ENCODE results near the gene RBAK. TPM values are rescaled to one million over a fixed set of nuclear protein-coding genes. Genes with fewer than 3 reads are reported as not detected.
"Not testable (repeated sequence)": the region's sequence is repeated elsewhere in the genome, so short reads cannot be mapped to it uniquely, and the experiment has no call there.

The RBAK gene
- total RNA-seq, 1 experiment from 2014 or later: 16.2 TPM

DNA sequence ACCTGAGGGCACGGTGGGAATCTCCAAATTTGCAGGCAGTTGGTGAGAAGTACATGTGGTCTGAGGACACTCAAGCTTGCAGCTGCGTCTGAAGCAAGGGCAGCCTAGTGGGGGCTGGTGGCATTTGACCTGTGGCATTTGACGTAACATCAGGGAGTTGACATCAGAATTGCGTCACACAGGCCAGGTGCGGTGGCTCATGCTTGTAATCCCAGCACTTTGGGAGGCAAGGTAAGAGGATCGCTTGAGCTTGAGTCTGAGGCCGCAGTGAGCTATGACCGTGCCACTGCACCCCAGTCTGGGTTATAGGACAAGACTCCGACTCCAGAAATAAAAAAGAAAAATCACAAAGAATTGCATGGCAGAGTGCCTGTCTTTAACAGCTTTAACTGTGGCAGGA is 25.6 kb upstream of the RBAK start:
- no peaks in the 10 kb centered on the region for H3K27me3 ChIP-seq (ENCODE audit: insufficient read depth, low read length)
- H2AFZ ChIP-seq (ENCODE audit: low read depth, low read length, poor library complexity, severe bottlenecking): no peak overlapping the region
- ChIA-PET POLR2A (no interaction called here), CTCF (no interaction called here), RAD21 (ENCODE audit: low non-redundant PET in 1 of 2, low total read pairs in 2 of 2, uncharacterized antibody in 2 of 2, unreplicated experiment in 2 of 2) (no interaction called here)
- H3K79me2 ChIP-seq (ENCODE audit: insufficient read depth, low read length): no peaks in the 10 kb centered on the region
- H3K4me3 ChIP-seq (replicated peaks in 1 of 2; ENCODE audit: low read depth in 1 of 2, low read length in 2 of 2): no peak overlapping the region
- DNase-seq (ENCODE audit: low read depth, low spot score): no peak
- H3K4me1 ChIP-seq (ENCODE audit: control insufficient read depth in 1 of 2, insufficient read depth in 2 of 2, low read length in 2 of 2): no peaks in the 10 kb centered on the region
- ATAC-seq: no peak
- H3K36me3 ChIP-seq (ENCODE audit: control insufficient read depth in 1 of 2, insufficient read depth in 2 of 2, low read length in 2 of 2): peaks cover 0 to 3% of the 10 kb centered on the region in 2 experiments; a peak in 1 of 4 replicates
- intact Hi-C loops (cut with micrococcal nuclease): no loop called here
- TF ChIP-seq RAD21 (IDR thresholded peaks at IDR 0.05; ENCODE audit: low read depth) (no peak), POLR2A (IDR thresholded peaks at IDR 0.05; ENCODE audit: borderline replicate concordance, extremely low read depth, insufficient read depth, insufficient read length) (no peak), EGR1 (IDR thresholded peaks at IDR 0.05; ENCODE audit: low read depth) (no peak), CEBPB (IDR thresholded peaks at IDR 0.05; ENCODE audit: low read depth) (no peak), ZNF274 (IDR thresholded peaks at IDR 0.05; ENCODE audit: low read depth, low read length) (no peak), ZFX (IDR thresholded peaks at IDR 0.05) (no peak), EZH2 (IDR thresholded peaks at IDR 0.05) (no peak)
- TF ChIP-seq, protein P1, sequence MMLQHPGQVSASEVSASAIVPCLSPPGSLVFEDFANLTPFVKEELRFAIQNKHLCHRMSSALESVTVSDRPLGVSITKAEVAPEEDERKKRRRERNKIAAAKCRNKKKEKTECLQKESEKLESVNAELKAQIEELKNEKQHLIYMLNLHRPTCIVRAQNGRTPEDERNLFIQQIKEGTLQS (IDR thresholded peaks at IDR 0.05): no peak
- H3K27ac ChIP-seq (ENCODE audit: low read depth, low read length): no peak overlapping the region
- no peak overlapping the region for H3K4me2 ChIP-seq (ENCODE audit: low read length)
- H3K9me2 ChIP-seq (ENCODE audit: insufficient read depth): no peaks in the 10 kb centered on the region
- no peak overlapping the region for H3K9ac ChIP-seq (ENCODE audit: low read length)
- no TSS peak for BruUV-seq (replicated peaks)
- H4K20me1 ChIP-seq (ENCODE audit: insufficient read depth): no peaks in the 10 kb centered on the region
- H3K9me3 ChIP-seq (ENCODE audit: control insufficient read depth in 1 of 2, insufficient read depth in 1 of 2, low read depth in 1 of 2, low read length in 2 of 2): no peaks in the 10 kb centered on the region

DNA sequence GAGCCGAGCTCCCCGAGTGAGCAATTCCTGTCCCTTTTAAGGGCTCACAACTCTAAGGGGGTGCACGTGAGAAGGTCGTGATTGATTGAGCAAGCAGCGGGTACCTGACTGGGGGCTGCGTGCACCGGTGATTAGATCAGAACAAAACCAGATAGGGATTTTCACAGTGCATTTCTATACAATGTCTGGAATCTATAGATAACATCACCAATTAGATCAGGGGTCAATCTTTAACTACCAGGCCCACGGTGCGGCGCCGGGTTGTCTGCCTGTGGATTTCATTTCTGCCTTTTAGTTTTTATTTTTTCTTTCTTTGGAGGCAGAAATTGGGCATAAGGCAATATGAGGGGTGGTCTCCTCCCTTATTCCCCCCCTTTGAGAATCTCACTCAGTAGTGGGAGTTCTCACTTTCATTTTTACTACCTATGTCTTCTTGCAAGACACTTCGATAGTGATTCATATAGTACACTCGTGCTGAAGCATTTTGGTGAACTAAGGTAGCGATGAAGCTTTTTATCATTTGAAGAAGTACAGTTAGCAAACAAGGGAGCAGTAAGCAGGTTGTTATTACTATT is 24.6 kb upstream of the RBAK start:
- H3K4me2 ChIP-seq (ENCODE audit: low read length); POLR2A ChIA-PET; CTCF ChIA-PET; H3K4me3 ChIP-seq (replicated peaks in 1 of 2; ENCODE audit: low read depth in 1 of 2, low read length in 2 of 2); H3K9ac ChIP-seq (ENCODE audit: low read length); H3K9me3 ChIP-seq (ENCODE audit: control insufficient read depth in 1 of 2, insufficient read depth in 1 of 2, low read depth in 1 of 2, low read length in 2 of 2); DNase-seq (ENCODE audit: low read depth, low spot score); RAD21 ChIA-PET (ENCODE audit: low non-redundant PET in 1 of 2, low total read pairs in 2 of 2, uncharacterized antibody in 2 of 2, unreplicated experiment in 2 of 2); H3K27ac ChIP-seq (ENCODE audit: low read depth, low read length); ATAC-seq; H4K20me1 ChIP-seq (ENCODE audit: insufficient read depth); intact Hi-C loops (cut with micrococcal nuclease); H3K36me3 ChIP-seq (ENCODE audit: control insufficient read depth in 1 of 2, insufficient read depth in 2 of 2, low read length in 2 of 2); H2AFZ ChIP-seq (ENCODE audit: low read depth, low read length, poor library complexity, severe bottlenecking); H3K9me2 ChIP-seq (ENCODE audit: insufficient read depth); H3K79me2 ChIP-seq (ENCODE audit: insufficient read depth, low read length); BruUV-seq (replicated peaks); H3K4me1 ChIP-seq (ENCODE audit: control insufficient read depth in 1 of 2, insufficient read depth in 2 of 2, low read length in 2 of 2); H3K27me3 ChIP-seq (ENCODE audit: insufficient read depth, low read length): not testable (repeated sequence)

DNA sequence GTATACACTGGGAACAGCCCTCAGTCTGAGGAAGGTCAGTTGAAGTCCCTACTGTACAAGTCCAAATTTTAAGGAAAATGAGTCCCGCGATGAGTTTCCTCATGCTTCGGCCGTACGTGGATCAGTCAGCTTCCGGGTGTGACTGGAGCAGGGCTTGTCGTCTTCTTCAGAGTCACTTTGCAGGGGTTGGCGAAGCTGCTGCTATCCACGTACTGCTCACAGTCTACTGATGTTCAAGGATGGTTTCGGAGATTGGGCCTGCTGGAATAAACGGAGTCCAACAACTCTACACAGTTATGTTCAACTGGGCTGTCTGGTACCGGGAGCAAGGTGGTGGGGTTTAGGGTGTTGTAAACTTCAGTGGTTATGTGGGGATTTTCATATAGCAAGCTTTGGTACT is 22.0 kb upstream of the RBAK start:
- H3K4me3 ChIP-seq (replicated peaks in 1 of 2; ENCODE audit: low read depth in 1 of 2, low read length in 2 of 2); H3K36me3 ChIP-seq (ENCODE audit: control insufficient read depth in 1 of 2, insufficient read depth in 2 of 2, low read length in 2 of 2); H3K4me2 ChIP-seq (ENCODE audit: low read length); H3K9me2 ChIP-seq (ENCODE audit: insufficient read depth); H3K4me1 ChIP-seq (ENCODE audit: control insufficient read depth in 1 of 2, insufficient read depth in 2 of 2, low read length in 2 of 2); intact Hi-C loops (cut with micrococcal nuclease); H3K27ac ChIP-seq (ENCODE audit: low read depth, low read length); H3K9ac ChIP-seq (ENCODE audit: low read length); H2AFZ ChIP-seq (ENCODE audit: low read depth, low read length, poor library complexity, severe bottlenecking); ATAC-seq; BruUV-seq (replicated peaks); H4K20me1 ChIP-seq (ENCODE audit: insufficient read depth); POLR2A ChIA-PET; CTCF ChIA-PET; H3K9me3 ChIP-seq (ENCODE audit: control insufficient read depth in 1 of 2, insufficient read depth in 1 of 2, low read depth in 1 of 2, low read length in 2 of 2); H3K27me3 ChIP-seq (ENCODE audit: insufficient read depth, low read length); H3K79me2 ChIP-seq (ENCODE audit: insufficient read depth, low read length); RAD21 ChIA-PET (ENCODE audit: low non-redundant PET in 1 of 2, low total read pairs in 2 of 2, uncharacterized antibody in 2 of 2, unreplicated experiment in 2 of 2); DNase-seq (ENCODE audit: low read depth, low spot score): not testable (repeated sequence)

DNA sequence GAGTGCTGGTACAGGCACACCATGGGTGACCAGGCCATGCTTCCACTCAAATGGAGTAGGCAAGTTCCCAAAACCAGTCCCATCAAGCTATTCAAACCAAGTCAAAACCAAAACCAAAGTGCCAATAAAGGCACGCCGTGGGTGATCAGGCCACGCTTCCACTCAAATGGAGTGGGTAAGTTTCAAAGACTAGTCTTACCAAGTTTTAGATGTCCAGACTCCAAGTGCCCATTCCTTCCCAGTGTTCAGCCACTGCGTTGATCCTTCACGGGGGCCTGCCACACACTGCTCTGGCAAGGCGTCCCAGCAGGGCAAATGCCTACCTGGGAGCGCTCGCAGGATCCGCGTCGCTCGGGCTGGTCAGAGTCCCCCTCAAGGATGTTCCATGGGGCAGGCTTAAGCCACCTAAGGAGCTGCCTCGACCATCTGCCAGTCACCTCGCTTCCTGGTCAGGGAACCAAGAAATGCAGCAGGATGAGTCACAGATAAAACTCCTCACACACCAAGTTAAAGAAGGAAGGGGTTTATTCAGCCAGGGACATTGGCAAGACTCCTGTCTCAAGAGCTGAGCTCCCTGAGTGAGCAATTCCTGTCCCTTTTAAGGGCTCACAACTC is 17.8 kb upstream of the RBAK start:
- H3K9me2 ChIP-seq (ENCODE audit: insufficient read depth); H3K27ac ChIP-seq (ENCODE audit: low read depth, low read length); H3K4me1 ChIP-seq (ENCODE audit: control insufficient read depth in 1 of 2, insufficient read depth in 2 of 2, low read length in 2 of 2); H3K36me3 ChIP-seq (ENCODE audit: control insufficient read depth in 1 of 2, insufficient read depth in 2 of 2, low read length in 2 of 2); H3K4me3 ChIP-seq (replicated peaks in 1 of 2; ENCODE audit: low read depth in 1 of 2, low read length in 2 of 2); POLR2A ChIA-PET; BruUV-seq (replicated peaks); intact Hi-C loops (cut with micrococcal nuclease); H3K27me3 ChIP-seq (ENCODE audit: insufficient read depth, low read length); H3K9ac ChIP-seq (ENCODE audit: low read length); H3K4me2 ChIP-seq (ENCODE audit: low read length); H3K9me3 ChIP-seq (ENCODE audit: control insufficient read depth in 1 of 2, insufficient read depth in 1 of 2, low read depth in 1 of 2, low read length in 2 of 2); ATAC-seq; DNase-seq (ENCODE audit: low read depth, low spot score); H4K20me1 ChIP-seq (ENCODE audit: insufficient read depth); H3K79me2 ChIP-seq (ENCODE audit: insufficient read depth, low read length); RAD21 ChIA-PET (ENCODE audit: low non-redundant PET in 1 of 2, low total read pairs in 2 of 2, uncharacterized antibody in 2 of 2, unreplicated experiment in 2 of 2); H2AFZ ChIP-seq (ENCODE audit: low read depth, low read length, poor library complexity, severe bottlenecking); CTCF ChIA-PET: not testable (repeated sequence)
